GM12892 (cell line): ENCODE data around the gene RELL2.

Experiments
- POLR2A ChIP-seq: IDR thresholded peaks from 2 replicates; pipeline ENCODE4 v1.6.1; 2011; ENCODE audit warnings: low read depth, low read length, control low read depth
- POLR2AphosphoS5 ChIP-seq: IDR thresholded peaks from 2 replicates; pipeline ENCODE4 v1.6.1; 2011; ENCODE audit warnings: low read depth, low read length, control low read depth

GRCh38 chr5:141596867-141597266, 39.9 kb upstream of the RELL2 start:
- TF ChIP-seq POLR2A (no peak), POLR2AphosphoS5 (no peak)
